Neuronal stem cell (in vitro differentiated cells): ENCODE measurements around the gene RCOR2.

Source experiments
- DNase-seq: peaks from one replicate; pipeline ENCODE4 v3.0.0-alpha.2; 2013; ENCODE audit warnings: low spot score
- H2AFZ ChIP-seq: one replicate; pipeline ENCODE4 v1.6.1; 2013; ENCODE audit warnings: mild to moderate bottlenecking, low read length, inconsistent platforms
- H2AK5ac ChIP-seq: 2 replicates; pipeline ENCODE4 v1.6.1; 2013; ENCODE audit warnings: low read depth, mild to moderate bottlenecking, inconsistent platforms, low read length, moderate library complexity, mixed read lengths
- H2BK120ac ChIP-seq: 2 replicates; pipeline ENCODE4 v1.6.1; 2013; ENCODE audit warnings: low read depth, mild to moderate bottlenecking, inconsistent platforms, low read length, moderate library complexity, mixed read lengths
- H2BK12ac ChIP-seq: one replicate; pipeline ENCODE4 v1.6.1; 2013; ENCODE audit warnings: low read length, inconsistent platforms
- H2BK15ac ChIP-seq: 2 replicates; pipeline ENCODE4 v1.6.1; 2013; ENCODE audit warnings: mild to moderate bottlenecking, low read length, inconsistent platforms, mixed read lengths
- H2BK5ac ChIP-seq: one replicate; pipeline ENCODE4 v1.6.1; 2013; ENCODE audit warnings: inconsistent platforms, mild to moderate bottlenecking, low read length, moderate library complexity
- H3K14ac ChIP-seq: one replicate; pipeline ENCODE4 v1.6.1; 2013; ENCODE audit warnings: low read length, inconsistent platforms
- H3K18ac ChIP-seq: 2 replicates; pipeline ENCODE4 v1.6.1; 2013; ENCODE audit warnings: low read length, inconsistent platforms
- H3K23ac ChIP-seq: 2 replicates; pipeline ENCODE4 v1.6.1; 2013; ENCODE audit warnings: low read depth, mild to moderate bottlenecking, mixed read lengths, low read length, inconsistent platforms; ENCODE audit not compliant: poor library complexity
- H3K27ac ChIP-seq: replicated peaks from 3 replicates; pipeline ENCODE4 v1.5.1; 2013; ENCODE audit warnings: low read length, inconsistent platforms
- H3K27me3 ChIP-seq, 3 experiments: 2 replicates each; pipeline ENCODE4 v1.6.1; 2013; ENCODE audit warnings: low read length in 3 of 3, mild to moderate bottlenecking in 2 of 3, inconsistent platforms in 1 of 3, low read depth in 1 of 3, mixed read lengths in 1 of 3, moderate library complexity in 1 of 3; ENCODE audit not compliant: control insufficient read depth in 3 of 3, insufficient read depth in 3 of 3
- H3K36me3 ChIP-seq, 2 donors: replicated peaks in 1 of 2; 2 replicates each; pipeline ENCODE4 v1.6.1; 2013; ENCODE audit warnings: low read length in 2 of 2; ENCODE audit not compliant: control insufficient read depth in 2 of 2, insufficient read depth in 2 of 2
- H3K4ac ChIP-seq: 2 replicates; pipeline ENCODE4 v1.6.1; 2013; ENCODE audit warnings: inconsistent platforms, mild to moderate bottlenecking, low read length, moderate library complexity
- H3K4me1 ChIP-seq, 2 donors: 1 replicate in 1 of 2; 2 replicates in 1 of 2; pipeline ENCODE4 v1.6.1; 2013; ENCODE audit warnings: low read length in 2 of 2, low read depth in 1 of 2; ENCODE audit not compliant: control insufficient read depth in 2 of 2, insufficient read depth in 1 of 2
- H3K4me2 ChIP-seq: one replicate; pipeline ENCODE4 v1.6.1; 2013; ENCODE audit warnings: mild to moderate bottlenecking, low read length, inconsistent platforms; ENCODE audit not compliant: insufficient read depth, poor library complexity, severe bottlenecking
- H3K4me3 ChIP-seq, 2 donors: 2 replicates each; pipeline ENCODE4 v1.5.1; 2013; ENCODE audit warnings: low read length in 2 of 2, mild to moderate bottlenecking in 2 of 2, inconsistent platforms in 1 of 2, moderate library complexity in 1 of 2
- H3K79me1 ChIP-seq: one replicate; pipeline ENCODE4 v1.6.1; 2013; ENCODE audit warnings: low read depth, mild to moderate bottlenecking, inconsistent platforms, low read length, moderate library complexity
- H3K9ac ChIP-seq: one replicate; pipeline ENCODE4 v1.6.1; 2013; ENCODE audit warnings: mild to moderate bottlenecking, low read depth, low read length, inconsistent platforms; ENCODE audit not compliant: poor library complexity
- H3K9me3 ChIP-seq, 2 donors: replicated peaks in 1 of 2; 2 replicates each; pipeline versions ENCODE3 to v1.6.1; 2013; ENCODE audit warnings: low read length in 2 of 2, mild to moderate bottlenecking in 2 of 2, inconsistent platforms in 1 of 2, low read depth in 1 of 2, mixed read lengths in 1 of 2, moderate library complexity in 1 of 2; ENCODE audit not compliant: control insufficient read depth in 2 of 2, insufficient read depth in 1 of 2
- H4K8ac ChIP-seq: one replicate; pipeline ENCODE4 v1.6.1; 2013; ENCODE audit warnings: low read depth, mild to moderate bottlenecking, inconsistent platforms, low read length, moderate library complexity
- H4K91ac ChIP-seq: one replicate; pipeline ENCODE4 v1.6.1; 2013; ENCODE audit warnings: low read length, low read depth, mild to moderate bottlenecking, inconsistent platforms; ENCODE audit not compliant: poor library complexity
- WGBS, 2 donors: extraction: QIAGEN DNeasy Blood & Tissue Kit; methylation state at CpG; one replicate each; pipeline ENCODE4 v1.1.7; 2013; ENCODE audit warnings: missing lambda C conversion rate in 2 of 2, mixed read lengths in 1 of 2; ENCODE audit not compliant: insufficient read length in 2 of 2, insufficient replicate concordance in 1 of 2; ENCODE audit errors: extremely low coverage in 2 of 2; 5-methylcytosine and 5-hydroxymethylcytosine counted together

The RCOR2 gene

GRCh38 chr11:63961608-63962412, 44.8 kb upstream of the RCOR2 start:
- no peak overlapping the region for H2AK5ac ChIP-seq
- H3K4me2 ChIP-seq = no peak overlapping the region
- peaks cover 3 to 11% of the 10 kb centered on the region in 2 donors for H3K4me1 ChIP-seq
- no peak overlapping the region for H3K14ac ChIP-seq
- peak overlapping the region; percentile 91 for H3K23ac ChIP-seq
- no CpG with 5 or more reads among the region's 19 CpGs for whole genome bisulfite sequencing, 2 donors
- no peak overlapping the region for H2BK120ac ChIP-seq
- H2BK12ac ChIP-seq = no peak overlapping the region
- DNase-seq = no peak
- H2AFZ ChIP-seq = no peak overlapping the region
- H4K91ac ChIP-seq = no peak overlapping the region
- H4K8ac ChIP-seq = peak overlapping the region; percentile 43
- H3K27ac ChIP-seq = no peak overlapping the region
- peaks cover 0 to 2% of the 10 kb centered on the region in 2 donors for H3K9me3 ChIP-seq
- H3K79me1 ChIP-seq = peaks cover 2% of the 10 kb centered on the region
- H3K4me3 ChIP-seq = peak overlapping the region in 1 of 2 donors; percentile 19
- peak overlapping the region; percentile 57 for H3K18ac ChIP-seq
- no peak overlapping the region for H2BK15ac ChIP-seq
- peak overlapping the region; percentile 60 for H2BK5ac ChIP-seq
- peaks cover 5 to 14% of the 10 kb centered on the region in 2 donors for H3K36me3 ChIP-seq
- H3K4ac ChIP-seq = no peak overlapping the region
- H3K27me3 ChIP-seq = no peaks in the 10 kb centered on the region
- H3K9ac ChIP-seq = no peak overlapping the region

GRCh38 chr11:63958008-63958407, 41.0 kb upstream of the RCOR2 start:
- no CpG with 5 or more reads among the region's 5 CpGs for WGBS, 2 donors
- Histone ChIP-seq H3K4me3 (no peak overlapping the region), H2BK12ac (no peak overlapping the region), H2BK120ac (no peak overlapping the region), H3K36me3 (peaks cover 32 to 49% of the 10 kb centered on the region in 2 donors), H3K9ac (no peak overlapping the region), H2BK15ac (no peak overlapping the region), H2AK5ac (no peak overlapping the region), H4K91ac (no peak overlapping the region), H2AFZ (no peak overlapping the region), H3K9me3 (peaks cover 0 to 3% of the 10 kb centered on the region in 2 donors), H4K8ac (no peak overlapping the region), H3K27me3 (no peaks in the 10 kb centered on the region), H3K4ac (no peak overlapping the region), H3K23ac (no peak overlapping the region), H3K79me1 (peaks cover 2% of the 10 kb centered on the region), H2BK5ac (no peak overlapping the region), H3K4me1 (peaks cover 2 to 7% of the 10 kb centered on the region in 2 donors), H3K14ac (no peak overlapping the region), H3K4me2 (no peak overlapping the region), H3K18ac (no peak overlapping the region), H3K27ac (no peak overlapping the region)
- no peak for DNase-seq

GRCh38 chr11:63952570-63952969, 35.6 kb upstream of the RCOR2 start:
- Histone ChIP-seq H3K18ac (no peak overlapping the region), H3K27me3 (peaks cover 0 to 2% (median 0%) of the 10 kb centered on the region in 3 experiments), H3K27ac (no peak overlapping the region), H3K23ac (no peak overlapping the region), H3K4me3 (no peak overlapping the region), H2AFZ (no peak overlapping the region), H3K9ac (no peak overlapping the region), H2BK15ac (no peak overlapping the region), H2BK12ac (no peak overlapping the region), H3K9me3 (peaks cover 0 to 2% of the 10 kb centered on the region in 2 donors), H3K36me3 (peaks cover 46 to 88% of the 10 kb centered on the region in 2 donors), H4K8ac (no peak overlapping the region), H3K4ac (no peak overlapping the region), H3K14ac (no peak overlapping the region), H3K4me2 (no peak overlapping the region), H4K91ac (no peak overlapping the region), H3K4me1 (no peaks in the 10 kb centered on the region), H3K79me1 (no peaks in the 10 kb centered on the region), H2BK120ac (no peak overlapping the region), H2BK5ac (no peak overlapping the region), H2AK5ac (no peak overlapping the region)
- WGBS, 2 donors = no CpG with 5 or more reads among the region's 4 CpGs
- DNase-seq = no peak

- Histone ChIP-seq H3K18ac (no peak overlapping the region), H3K9me3 (peaks cover 0 to 2% of the 10 kb centered on the region in 2 donors), H2BK5ac (no peak overlapping the region), H3K4me3 (peak overlapping the region in 1 of 2 donors; percentile 25), H3K4ac (no peak overlapping the region), H3K79me1 (no peaks in the 10 kb centered on the region), H2AK5ac (no peak overlapping the region), H3K4me1 (no peaks in the 10 kb centered on the region), H3K9ac (no peak overlapping the region), H3K36me3 (peaks cover 45 to 88% of the 10 kb centered on the region in 2 donors), H4K8ac (no peak overlapping the region), H2BK12ac (no peak overlapping the region), H2BK15ac (no peak overlapping the region), H3K4me2 (no peak overlapping the region), H4K91ac (no peak overlapping the region), H3K23ac (peak overlapping the region; percentile 3), H2AFZ (no peak overlapping the region), H3K27me3 (peaks cover 0 to 2% (median 0%) of the 10 kb centered on the region in 3 experiments), H2BK120ac (no peak overlapping the region), H3K27ac (no peak overlapping the region), H3K14ac (no peak overlapping the region)
- no CpG with 5 or more reads among the region's 20 CpGs for WGBS, 2 donors
- no peak for DNase-seq
Measured at GRCh38 chr11:63951779-63952536, 35.0 kb upstream of the RCOR2 start.
